OCI-M2 (cell line): ENCODE results near the gene CAPN10.
"Not testable (repeated sequence)": the region's sequence is repeated elsewhere in the genome, so short reads cannot be mapped to it uniquely, and the experiment has no call there.

ENCODE experiments used
- DNase-seq: peaks from one replicate; lab custom pipeline; 2025; ENCODE audit not compliant: unreplicated experiment; lab: John Stamatoyannopoulos, UW

CAPN10 gene, protein sequence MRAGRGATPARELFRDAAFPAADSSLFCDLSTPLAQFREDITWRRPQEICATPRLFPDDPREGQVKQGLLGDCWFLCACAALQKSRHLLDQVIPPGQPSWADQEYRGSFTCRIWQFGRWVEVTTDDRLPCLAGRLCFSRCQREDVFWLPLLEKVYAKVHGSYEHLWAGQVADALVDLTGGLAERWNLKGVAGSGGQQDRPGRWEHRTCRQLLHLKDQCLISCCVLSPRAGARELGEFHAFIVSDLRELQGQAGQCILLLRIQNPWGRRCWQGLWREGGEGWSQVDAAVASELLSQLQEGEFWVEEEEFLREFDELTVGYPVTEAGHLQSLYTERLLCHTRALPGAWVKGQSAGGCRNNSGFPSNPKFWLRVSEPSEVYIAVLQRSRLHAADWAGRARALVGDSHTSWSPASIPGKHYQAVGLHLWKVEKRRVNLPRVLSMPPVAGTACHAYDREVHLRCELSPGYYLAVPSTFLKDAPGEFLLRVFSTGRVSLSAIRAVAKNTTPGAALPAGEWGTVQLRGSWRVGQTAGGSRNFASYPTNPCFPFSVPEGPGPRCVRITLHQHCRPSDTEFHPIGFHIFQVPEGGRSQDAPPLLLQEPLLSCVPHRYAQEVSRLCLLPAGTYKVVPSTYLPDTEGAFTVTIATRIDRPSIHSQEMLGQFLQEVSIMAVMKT

DNA sequence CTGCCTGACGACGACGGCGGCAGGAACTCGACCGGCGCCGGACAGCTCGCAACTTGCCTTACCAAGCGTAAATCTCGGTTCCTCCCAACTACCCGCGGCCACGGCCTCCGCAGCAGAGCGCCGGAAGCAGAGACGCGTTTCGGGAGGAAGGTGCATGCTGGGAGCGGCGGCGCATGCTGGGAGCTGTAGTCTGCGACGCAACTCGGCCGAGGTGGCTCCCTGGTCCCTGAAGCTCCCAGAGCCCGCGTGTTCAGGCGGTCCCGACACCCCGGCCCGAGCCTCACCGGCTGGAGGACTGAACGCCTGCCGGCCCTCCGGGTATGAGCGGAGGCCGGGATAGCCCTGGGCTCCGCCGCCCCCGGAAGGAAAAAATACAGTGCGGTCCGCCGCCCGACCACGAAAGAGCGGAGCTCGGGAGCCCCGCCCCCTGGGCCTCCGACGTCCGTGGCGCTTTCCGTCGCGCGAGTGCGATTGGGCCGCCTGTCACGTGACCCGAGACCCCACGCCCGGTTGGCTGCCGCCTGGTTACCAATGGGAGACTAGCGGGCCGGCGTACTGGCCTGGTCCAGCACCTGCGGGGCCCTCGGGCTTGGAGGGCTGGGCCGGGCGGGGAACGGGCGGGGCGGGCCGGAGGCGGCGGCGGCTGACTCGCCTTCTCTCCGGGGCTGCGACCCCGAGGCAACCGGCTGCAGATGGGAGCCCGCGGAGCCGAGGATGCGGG is at the start of gene CAPN10:
Gene CAPN10 (plus strand): TSS at position 537 of the 721 bp plus-strand sequence. CDS start 178 bp downstream, at position 715.
- peak; percentile 60 for DNase-seq

DNA sequence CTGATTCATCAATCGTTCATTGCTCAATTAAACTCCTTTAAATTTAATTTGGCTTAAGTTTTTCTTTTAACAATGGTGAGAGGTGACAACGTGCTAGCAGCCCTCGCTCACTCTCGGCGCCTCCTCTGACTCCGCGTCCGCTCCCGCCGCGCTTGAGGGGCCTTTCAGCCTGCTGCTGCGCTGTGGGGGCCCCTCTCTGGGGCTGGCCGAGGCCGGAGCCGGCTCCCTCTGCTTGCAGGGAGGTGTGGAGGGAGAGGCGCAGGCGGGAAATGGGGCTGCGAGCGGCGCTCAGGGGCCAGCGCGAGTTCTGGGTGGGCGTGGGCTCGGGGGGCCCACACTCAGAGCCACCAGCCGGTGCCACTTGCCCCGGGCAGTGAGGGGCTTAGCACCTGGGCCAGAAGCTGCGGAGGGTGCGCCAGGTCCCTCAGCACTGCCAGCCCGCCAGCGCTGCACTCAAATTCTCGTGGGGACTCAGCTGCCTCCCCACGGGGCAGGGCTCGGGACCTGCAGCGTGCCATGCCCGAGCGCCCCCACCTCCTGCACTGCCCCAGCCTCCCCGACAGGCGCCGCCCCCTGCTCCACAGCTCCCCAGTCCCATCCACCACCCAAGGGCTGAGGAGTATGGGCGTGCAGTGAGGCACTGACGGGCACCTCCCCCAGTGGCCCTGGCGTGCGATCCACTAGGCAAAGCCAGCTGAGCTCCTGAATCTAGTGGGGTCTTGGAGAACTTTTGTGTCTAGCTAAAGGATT is 48.3 kb upstream of the CAPN10 start:
- no peak for DNase-seq

DNA sequence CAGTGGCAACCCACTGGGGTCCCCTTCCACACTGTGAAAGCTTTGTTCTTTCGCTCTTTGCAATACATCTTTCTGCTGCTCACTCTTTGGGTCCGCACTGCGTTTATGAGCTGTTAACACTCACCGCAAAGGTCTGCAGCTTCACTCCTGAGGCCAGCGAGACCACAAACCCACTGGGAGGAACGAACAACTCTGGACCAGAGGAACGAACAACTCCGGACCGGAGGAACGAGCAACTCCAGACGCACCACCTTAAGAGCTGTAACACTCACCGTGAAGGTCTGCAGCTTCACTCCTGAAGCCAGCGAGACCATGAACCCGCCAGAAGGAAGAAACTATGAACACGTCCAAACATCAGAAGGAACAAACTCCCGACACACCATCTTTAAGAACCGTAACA is 47.4 kb upstream of the CAPN10 start:
- DNase-seq: not testable (repeated sequence)

DNA sequence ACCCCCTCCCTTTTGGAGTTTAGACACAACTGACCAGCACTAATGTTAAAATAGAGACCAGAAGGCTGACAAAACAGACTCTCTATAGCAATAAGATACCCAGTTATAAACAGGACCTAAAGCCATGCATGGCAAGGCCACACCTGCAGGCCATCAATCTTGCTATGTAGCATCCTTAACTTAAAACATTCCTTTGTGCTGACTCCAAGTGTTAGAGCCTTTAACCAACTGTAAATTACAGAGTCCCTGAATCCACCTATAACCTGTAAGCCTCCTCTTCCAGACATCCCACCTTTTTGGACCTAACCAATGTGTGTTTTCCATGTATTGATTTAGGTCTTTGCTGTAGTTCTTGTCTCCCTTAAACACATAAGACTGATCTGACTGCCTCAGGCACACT is 46.6 kb upstream of the CAPN10 start:
- DNase-seq: no peak

DNA sequence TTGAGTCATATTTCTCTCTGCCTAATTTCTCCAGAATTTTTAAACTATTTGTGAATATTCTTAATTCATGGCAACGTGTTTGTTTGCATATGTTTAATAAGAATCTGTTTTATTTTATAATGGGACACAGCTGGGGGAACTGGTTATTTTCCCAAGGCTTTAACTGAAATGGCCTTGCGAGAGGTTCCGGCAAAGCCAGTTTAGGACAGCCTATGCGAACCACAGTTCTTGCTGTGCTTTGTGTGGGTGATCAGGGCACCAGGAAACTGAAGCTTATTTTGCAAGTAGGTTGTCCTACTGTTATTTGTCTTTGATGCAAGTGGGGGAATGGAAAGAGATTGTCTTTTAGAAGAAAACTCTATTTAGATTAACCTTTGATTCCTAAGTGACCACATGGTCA is 35.2 kb upstream of the CAPN10 start:
- DNase-seq: no peak

DNA sequence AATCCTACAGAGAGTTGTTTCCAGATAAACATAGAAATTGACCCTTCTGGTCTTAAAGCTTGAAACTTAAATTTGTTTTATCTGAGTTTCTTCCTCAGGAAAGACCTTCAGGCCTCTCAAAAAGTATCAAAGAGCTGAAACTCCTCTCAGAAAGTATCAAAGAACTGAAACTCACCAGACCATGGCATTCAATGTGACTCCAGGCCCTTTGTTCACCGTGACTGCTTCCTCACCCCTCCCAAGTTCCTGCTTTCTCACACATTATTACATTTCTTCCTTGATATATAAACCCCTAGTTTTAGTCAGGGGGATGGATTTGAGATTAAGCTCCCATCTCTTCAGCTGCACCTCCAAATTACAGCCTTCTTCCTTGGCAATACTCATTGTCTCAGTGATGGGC is 34.7 kb upstream of the CAPN10 start:
- no peak for DNase-seq

DNA sequence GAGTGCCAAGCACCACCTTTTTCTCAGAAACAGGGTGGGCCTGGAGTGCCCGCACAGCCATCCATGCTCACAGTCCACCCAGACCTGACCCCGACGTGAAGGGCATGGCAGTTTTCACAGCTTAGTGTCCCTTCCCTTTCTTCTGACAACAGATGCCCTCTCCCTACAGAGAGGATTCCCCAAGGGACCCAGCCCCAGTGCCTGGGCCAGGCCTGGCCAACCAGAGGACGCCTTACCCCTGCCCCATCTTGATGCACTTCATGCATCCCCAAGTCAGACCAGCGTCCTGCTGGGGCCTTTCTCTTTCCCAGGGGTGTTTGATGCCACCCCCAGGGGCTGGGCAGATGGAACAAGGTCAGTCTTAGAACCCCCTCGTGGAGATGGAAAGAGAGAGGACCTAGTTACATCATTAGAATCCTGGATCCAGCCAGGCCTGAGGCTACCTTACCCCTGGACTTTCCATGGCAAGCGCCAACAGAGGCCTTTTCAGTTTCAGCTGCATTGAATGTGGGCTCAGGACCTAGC is 32.5 kb upstream of the CAPN10 start:
- no peak for DNase-seq

DNA sequence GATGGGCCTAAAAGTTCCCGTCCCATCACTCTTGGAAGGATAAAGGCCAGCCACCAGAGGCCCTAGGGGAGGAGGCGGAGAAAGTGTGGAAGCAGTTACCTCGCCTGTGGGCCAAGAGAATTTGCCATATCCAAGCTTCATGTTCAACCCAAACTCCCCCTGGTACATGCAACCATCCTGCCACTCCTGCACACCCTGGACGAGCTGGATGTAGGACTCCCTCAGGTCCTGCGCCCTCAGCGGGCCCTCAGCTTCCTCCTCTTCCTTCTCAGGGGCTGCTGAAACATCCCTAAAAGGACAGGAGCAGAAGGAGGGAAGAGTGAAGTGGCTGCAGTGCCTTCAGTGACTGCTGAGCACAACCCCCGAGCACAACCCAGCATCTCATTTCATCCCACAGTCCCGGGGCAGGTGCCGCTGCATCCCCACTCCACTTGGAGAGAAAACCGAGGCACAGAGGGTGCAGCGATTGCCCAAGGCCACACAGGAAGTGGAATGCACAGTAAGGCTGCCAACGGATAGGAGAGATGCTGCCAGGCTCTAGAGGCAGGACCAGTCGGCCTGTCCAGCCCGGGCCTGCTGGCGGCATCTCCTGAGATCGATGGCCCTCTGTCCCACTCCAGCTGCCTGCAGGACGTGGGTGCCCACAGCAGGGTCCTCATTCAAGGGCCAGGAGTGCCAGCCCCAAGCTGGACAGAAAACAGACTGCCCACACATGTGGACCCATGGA is 31.6 kb upstream of the CAPN10 start:
- no peak for DNase-seq

DNA sequence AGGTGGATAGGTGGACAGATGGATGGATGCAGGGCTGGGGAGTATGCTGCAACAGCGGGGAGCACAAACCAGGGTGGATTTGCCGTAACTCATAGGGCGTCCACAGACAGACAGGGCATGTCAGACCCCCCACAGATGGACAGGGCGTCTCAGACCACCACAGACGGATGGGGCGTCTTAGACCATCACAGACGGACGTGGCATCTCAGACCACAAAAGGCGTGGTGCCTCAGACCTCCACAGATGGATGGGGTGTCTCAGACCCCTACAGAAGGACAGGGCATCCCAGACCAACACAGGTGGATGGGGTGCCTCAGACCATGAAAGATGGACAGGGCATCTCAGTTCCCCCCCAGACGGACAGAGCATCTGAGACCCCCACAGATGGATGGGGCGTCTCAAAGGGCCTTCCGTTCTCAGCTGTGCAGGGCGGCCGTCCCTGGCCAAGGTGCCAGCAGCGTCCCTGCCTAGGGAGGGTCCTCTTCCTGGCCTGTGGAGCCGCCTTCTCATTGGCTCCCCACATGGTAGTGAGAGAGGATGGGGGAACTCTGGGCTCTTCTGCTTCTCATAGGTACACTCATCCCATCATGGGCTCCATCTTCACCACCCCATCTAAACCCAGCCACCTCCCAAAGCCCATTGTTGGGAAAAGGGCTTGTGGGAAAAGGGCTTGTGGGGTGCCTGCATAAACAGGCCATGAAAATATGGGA is 30.8 kb upstream of the CAPN10 start:
- DNase-seq: no peak

DNA sequence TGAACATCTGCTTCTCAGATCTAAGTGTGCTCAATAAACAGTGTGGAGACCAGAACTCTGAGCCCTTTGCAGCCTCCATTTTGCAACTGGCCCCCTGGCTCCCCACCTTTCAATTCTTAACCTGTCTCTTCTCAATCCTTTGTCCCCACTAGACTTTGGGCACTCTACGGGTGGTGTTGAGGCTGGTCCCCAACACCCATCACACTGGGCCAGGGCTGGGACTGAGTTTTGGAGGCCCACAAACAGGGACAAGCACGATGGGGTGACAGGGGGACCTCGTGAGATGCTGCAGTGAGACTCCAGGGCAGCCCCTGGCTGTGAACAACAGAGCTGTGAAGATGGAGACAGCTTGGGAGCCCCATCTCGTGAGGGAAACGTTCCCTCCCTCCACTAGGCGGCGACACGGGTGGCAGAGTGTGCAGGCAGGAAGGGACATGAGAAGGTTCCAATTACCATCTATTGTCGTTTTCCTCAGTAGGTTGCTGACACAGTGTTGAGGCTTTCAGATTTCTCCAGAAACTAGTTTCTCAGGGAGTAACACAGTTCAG is 29.9 kb upstream of the CAPN10 start:
- no peak for DNase-seq

DNA sequence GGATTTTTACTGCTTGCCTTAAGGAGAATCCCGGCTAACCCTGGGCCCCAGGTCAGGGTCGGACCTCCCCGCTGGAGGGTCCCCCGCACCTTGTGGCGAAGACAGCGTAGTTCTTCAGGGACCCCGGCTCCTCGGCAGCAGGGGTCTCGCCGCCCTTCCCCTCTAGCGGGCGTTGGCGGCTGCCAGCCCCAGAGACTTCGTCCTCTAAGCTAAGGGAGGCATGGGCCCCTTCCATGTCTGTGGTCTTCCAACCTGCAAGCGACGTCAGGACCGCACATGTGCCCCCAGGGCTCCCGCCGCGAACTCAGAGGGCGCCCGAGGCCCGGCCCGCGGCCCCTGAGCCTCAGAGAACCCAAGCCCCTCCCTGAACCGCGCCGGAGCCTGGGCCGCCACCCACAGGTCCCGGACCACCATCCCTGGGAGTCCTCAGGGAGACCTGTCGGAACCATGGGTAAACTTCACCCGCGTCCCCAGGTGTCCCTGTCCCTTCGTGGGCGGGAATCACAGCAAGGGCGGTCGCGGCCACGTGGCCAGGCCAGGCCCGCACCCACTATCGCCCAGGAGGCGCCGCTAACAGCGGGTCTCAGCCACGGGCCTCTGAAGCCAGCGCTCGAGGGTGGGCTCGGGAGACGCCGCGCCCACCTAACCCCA is 29.3 kb upstream of the CAPN10 start:
- no peak for DNase-seq

DNA sequence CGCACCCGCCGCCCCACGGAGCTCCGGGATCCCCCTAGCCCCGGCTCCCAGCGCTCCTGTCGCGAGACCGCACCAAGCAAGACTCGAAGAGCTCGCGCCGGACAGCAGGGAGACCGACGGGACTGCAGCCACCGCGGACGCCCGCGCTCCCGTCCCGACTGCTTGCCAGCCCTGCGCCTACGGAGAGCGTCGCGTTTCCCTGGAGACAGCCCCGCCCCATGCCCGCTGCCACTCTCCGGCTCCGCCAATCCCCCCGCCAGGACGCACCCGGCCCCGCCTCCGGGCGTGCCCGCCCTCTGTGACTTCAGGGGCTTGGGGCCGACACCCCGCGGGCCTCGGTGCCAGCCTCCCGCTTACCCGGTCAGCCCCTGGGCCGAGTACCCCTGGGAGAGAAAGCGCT is 28.7 kb upstream of the CAPN10 start, which contains the start of gene ANKMY1:
Gene ANKMY1 (minus strand): TSS at position 181 of the 400 bp plus-strand sequence. CDS start 653 bp downstream, outside the sequence.
- DNase-seq: no peak

DNA sequence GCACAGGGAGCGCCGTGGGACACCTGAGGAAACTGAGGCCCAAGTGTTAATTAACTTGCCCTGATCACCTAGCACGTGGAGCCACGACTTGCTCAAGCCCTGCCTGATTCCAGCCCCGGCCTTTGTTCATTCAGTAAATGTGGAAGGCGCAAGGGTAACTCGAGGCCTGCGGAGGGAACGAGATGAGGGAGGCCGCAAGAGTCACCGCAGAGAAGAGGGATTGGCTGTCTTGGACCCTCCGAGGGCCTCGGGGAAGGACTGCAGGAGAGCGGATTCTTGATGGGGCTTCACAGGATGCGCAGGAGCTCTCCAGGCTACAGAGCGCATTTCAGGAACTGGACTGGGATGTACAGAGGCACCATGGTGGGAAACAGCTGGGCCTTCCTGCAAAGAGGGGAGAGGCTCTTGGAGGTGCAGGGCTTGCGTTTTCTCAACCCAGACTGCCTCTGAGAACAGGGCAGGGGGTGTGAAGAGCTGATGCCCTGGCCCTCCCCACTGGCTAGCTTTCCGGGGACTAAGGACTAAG is 28.2 kb upstream of the CAPN10 start:
- DNase-seq: no peak

DNA sequence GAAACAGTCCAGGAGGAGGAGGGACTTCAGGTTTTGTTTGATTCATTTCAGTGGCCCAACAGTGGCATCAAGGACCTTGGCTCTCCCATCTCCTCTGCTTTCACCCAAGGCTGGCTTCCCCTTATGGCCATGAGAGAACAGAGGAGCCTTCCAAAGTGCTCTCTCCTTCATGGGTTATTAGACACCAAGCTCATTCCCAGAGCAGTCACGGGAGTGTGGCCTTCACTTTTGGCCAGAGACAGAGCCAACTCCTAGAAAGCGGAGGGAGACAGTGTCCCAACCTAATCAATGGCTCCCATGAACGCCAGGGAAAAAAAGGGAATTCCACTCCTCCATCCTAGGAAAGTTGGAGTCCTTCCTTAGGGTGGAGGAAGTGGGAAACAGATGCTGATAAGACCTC is 27.2 kb upstream of the CAPN10 start:
- no peak for DNase-seq

DNA sequence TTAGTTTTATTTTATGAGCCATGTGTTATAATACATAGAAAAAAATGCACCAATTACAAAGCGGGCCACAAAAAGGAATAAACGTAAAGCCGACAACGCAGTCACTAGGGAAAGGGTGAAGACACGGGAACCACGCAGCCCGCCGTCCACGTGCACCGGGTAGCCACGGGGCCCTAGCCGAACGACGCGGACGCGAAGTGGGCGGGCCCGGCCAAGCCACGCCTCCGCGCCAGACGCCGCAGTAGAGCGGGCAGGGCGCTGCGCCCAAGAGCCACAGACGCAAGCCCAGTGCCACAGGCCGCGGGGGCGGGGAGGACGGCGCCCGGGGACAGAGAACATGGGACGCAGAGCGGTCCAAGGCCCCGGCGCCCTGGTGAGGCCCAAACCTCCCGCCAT is 26.5 kb upstream of the CAPN10 start, which contains the start of gene DUSP28:
Gene DUSP28 (plus strand): TSS at position 274 of the 396 bp plus-strand sequence. CDS start 328 bp downstream, outside the sequence.
- no peak for DNase-seq

DNA sequence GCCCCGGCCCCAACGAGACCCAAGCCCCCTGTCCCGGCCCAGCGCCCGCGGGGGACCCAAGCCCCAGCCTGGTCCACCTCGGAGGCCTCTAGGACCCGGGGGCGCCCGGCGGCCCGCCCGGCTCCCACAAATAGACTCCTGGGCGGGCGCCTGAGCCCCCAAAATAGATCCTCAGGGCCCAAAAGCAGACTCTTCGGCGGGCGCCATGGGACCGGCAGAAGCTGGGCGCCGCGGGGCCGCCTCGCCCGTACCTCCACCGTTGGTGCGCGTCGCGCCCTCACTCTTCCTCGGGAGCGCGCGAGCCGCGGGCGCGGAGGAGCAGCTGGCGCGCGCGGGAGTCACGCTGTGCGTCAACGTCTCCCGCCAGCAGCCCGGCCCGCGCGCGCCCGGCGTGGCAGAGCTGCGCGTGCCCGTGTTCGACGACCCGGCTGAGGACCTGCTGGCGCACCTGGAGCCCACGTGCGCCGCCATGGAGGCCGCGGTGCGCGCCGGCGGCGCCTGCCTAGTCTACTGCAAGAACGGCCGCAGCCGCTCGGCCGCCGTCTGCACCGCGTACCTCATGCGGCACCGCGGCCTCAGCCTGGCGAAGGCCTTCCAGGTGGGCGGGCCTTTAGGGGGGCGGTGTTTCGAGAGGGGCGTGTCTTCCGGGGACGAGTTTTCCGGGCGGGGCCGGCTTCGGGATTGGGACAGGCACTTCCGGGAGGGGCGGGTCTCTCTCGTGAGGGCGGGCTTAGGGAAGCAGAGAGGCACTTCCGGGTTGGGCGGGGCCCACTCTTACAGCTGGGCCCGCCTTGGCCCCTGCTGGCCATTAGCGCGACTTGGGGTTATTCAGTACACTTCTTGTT is 25.8 kb upstream of the CAPN10 start:
- peak; percentile 80 for DNase-seq

DNA sequence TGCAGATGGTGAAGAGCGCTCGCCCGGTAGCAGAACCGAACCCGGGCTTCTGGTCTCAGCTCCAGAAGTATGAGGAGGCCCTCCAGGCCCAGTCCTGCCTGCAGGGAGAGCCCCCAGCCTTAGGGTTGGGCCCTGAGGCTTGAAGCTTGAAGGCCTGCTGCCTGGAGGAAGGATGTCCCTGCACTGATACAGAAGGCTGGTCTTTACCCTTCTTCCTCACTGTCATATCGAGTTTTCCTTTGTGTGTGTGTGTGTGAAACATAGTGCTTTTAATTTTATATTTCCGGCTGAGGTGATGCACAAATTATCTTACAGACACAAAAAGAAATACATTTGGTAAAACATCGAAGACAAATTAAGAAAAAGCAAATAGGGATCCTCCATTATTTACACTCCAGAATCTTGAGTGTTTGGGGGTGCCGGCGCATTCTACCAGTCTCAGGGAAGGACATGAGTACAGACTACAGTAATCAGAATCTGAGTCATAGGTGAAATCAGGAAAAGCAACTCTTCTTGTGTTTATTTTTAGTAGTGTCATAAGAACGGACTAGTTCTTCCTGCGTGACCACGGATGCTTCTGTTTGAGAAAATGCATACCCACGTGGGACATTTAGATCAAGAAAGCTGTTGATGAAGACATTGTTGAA is 25.1 kb upstream of the CAPN10 start:
- DNase-seq: no peak
